ENCODE measurements around the gene STOX2. TPM values are rescaled to one million over a fixed set of nuclear protein-coding genes. Genes with fewer than 3 reads are reported as not detected.

The STOX2 gene
- total and polyA plus RNA-seq, 10 of the 15 experiments (the other 5 are each of a cell fraction or from before 2014, with no cell fraction given) = 0.01 to 1.2 (median 0.18) TPM; not detected in 4

DNA sequence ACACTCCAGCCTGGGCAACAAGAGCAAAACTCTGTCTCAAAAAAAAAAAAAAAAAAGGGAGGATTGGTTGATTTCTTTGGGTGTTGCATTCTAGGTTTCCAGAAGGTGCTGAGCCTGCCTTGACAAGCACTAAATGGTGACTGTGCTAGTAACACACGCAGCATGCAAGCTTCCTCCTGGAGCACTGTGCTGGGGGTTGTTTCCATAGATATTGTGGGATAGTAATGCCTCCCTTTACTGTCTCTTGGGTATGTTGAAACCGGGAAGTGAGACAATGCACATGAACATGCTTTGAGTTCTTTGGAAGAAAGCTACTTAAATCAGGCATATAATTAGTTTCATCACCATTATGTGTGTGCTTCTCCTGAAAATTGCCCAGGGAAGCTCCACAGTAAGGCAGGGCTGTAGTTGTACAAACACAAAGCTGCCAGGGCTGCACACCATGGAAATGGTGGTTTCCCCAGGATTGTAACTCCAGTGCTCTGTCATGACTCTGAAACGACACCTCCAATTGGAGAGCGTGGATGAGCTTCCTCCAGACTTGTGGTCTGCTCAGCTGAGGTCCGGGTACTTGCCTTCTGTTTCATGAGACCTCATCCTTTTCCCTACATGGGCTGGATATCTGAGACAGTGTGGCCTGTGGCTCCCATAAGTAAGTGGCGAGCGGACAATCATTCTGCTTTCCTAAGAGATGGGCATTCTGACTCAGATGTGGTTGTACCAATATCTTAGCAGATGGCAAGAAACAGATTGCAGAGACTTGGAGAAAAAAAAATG, 31.5 kb upstream of the STOX2 start:
- H3K27me3 ChIP-seq (replicated peaks in 1 of 2; ENCODE audit: control insufficient read depth in 2 of 2, insufficient read depth in 2 of 2, low read length in 1 of 2) = no peaks in the 10 kb centered on the region
- no peak overlapping the region for H3K4me2 ChIP-seq (ENCODE audit: control insufficient read depth, insufficient read depth)
- H3K4me3 ChIP-seq = no peak overlapping the region
- no peak for FAIRE-seq
- no peak overlapping the region for H3K9ac ChIP-seq (ENCODE audit: control insufficient read depth, insufficient read depth, low read length)
- 38% methylated on average over 7 of the region's 7 CpGs for WGBS (ENCODE audit: insufficient coverage, insufficient replicate concordance, low lambda C conversion rate, missing lambda C conversion rate)
- intact Hi-C loops (cut with micrococcal nuclease; ENCODE audit: unreplicated experiment) = no loop called here
- H3K27ac ChIP-seq (ENCODE audit: control insufficient read depth, insufficient read depth) = no peak overlapping the region
- ChIA-PET SMC1A (ENCODE audit: uncharacterized antibody, unreplicated experiment) (interaction anchor here (1.3 kb wide), 1 partner anchor 11 kb away, joined by 3 read pairs; no protein-coding TSS in a partner anchor), CTCF (no interaction called here), RAD21 (ENCODE audit: unreplicated experiment) (interaction anchor here (0.5 kb wide), 1 partner anchor 265 kb away, joined by 4 read pairs; no protein-coding TSS in a partner anchor), POLR2A (no interaction called here)
- no peak for DNase-seq (ENCODE audit: low read depth, low spot score)
- no peak for ATAC-seq
- TF ChIP-seq POLR2AphosphoS2 (IDR thresholded peaks at IDR 0.05; ENCODE audit: low read depth, low read length) (no peak), MTA2 (IDR thresholded peaks at IDR 0.05; ENCODE audit: low read depth) (no peak), NFIC (IDR thresholded peaks at IDR 0.05; ENCODE audit: low read depth, low read length) (no peak), SPI1 (IDR thresholded peaks at IDR 0.05; ENCODE audit: borderline replicate concordance, insufficient read depth, low read depth, low read length) (no peak), ZNF274 (IDR thresholded peaks at IDR 0.05; ENCODE audit: insufficient read depth, insufficient read length) (no peak), NR2C1 (IDR thresholded peaks at IDR 0.05) (no peak), POLR2AphosphoS5 (IDR thresholded peaks at IDR 0.05; ENCODE audit: low read length) (no peak), DPF2 (IDR thresholded peaks at IDR 0.05) (no peak), CBFB (IDR thresholded peaks at IDR 0.05; ENCODE audit: low read depth) (no peak), EP300 (IDR thresholded peaks at IDR 0.05; ENCODE audit: borderline replicate concordance in 1 of 2, control insufficient read depth in 1 of 2, low read depth in 2 of 2, low read length in 2 of 2) (no peak), GABPA (IDR thresholded peaks at IDR 0.05; ENCODE audit: low read depth) (no peak), CBX3 (IDR thresholded peaks at IDR 0.05; ENCODE audit: borderline replicate concordance, low read depth) (no peak), JUNB (IDR thresholded peaks at IDR 0.05) (no peak)
- TF ChIP-seq, protein P1, sequence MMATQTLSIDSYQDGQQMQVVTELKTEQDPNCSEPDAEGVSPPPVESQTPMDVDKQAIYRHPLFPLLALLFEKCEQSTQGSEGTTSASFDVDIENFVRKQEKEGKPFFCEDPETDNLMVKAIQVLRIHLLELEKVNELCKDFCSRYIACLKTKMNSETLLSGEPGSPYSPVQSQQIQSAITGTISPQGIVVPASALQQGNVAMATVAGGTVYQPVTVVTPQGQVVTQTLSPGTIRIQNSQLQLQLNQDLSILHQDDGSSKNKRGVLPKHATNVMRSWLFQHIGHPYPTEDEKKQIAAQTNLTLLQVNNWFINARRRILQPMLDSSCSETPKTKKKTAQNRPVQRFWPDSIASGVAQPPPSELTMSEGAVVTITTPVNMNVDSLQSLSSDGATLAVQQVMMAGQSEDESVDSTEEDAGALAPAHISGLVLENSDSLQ (IDR thresholded peaks at IDR 0.05) = no peak
- TF ChIP-seq, protein P2, sequence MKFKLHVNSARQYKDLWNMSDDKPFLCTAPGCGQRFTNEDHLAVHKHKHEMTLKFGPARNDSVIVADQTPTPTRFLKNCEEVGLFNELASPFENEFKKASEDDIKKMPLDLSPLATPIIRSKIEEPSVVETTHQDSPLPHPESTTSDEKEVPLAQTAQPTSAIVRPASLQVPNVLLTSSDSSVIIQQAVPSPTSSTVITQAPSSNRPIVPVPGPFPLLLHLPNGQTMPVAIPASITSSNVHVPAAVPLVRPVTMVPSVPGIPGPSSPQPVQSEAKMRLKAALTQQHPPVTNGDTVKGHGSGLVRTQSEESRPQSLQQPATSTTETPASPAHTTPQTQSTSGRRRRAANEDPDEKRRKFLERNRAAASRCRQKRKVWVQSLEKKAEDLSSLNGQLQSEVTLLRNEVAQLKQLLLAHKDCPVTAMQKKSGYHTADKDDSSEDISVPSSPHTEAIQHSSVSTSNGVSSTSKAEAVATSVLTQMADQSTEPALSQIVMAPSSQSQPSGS (IDR thresholded peaks at IDR 0.05; ENCODE audit: low read length) = no peak
- no peaks in the 10 kb centered on the region for H4K20me1 ChIP-seq (ENCODE audit: control insufficient read depth, insufficient read depth)
- in situ Hi-C loops (cut with MboI) = no loop called here
- no peaks in the 10 kb centered on the region for H3K9me3 ChIP-seq (replicated peaks; ENCODE audit: control insufficient read depth, insufficient read depth, low read length)
- no TSS peak for BruUV-seq (replicated peaks)
- no peak overlapping the region for H2AFZ ChIP-seq (ENCODE audit: control insufficient read depth, low read depth, low read length)
- H3K4me1 ChIP-seq (ENCODE audit: control insufficient read depth, insufficient read depth, low read length) = no peaks in the 10 kb centered on the region
- H3K79me2 ChIP-seq (ENCODE audit: control insufficient read depth, insufficient read depth, low read length) = no peaks in the 10 kb centered on the region
- no peaks in the 10 kb centered on the region for H3K36me3 ChIP-seq (ENCODE audit: control insufficient read depth in 2 of 2, insufficient read depth in 2 of 2, low read length in 1 of 2)

Data from GM12878 (cell line).